Measurements from ENCODE around the gene PIGQ.

DNA sequence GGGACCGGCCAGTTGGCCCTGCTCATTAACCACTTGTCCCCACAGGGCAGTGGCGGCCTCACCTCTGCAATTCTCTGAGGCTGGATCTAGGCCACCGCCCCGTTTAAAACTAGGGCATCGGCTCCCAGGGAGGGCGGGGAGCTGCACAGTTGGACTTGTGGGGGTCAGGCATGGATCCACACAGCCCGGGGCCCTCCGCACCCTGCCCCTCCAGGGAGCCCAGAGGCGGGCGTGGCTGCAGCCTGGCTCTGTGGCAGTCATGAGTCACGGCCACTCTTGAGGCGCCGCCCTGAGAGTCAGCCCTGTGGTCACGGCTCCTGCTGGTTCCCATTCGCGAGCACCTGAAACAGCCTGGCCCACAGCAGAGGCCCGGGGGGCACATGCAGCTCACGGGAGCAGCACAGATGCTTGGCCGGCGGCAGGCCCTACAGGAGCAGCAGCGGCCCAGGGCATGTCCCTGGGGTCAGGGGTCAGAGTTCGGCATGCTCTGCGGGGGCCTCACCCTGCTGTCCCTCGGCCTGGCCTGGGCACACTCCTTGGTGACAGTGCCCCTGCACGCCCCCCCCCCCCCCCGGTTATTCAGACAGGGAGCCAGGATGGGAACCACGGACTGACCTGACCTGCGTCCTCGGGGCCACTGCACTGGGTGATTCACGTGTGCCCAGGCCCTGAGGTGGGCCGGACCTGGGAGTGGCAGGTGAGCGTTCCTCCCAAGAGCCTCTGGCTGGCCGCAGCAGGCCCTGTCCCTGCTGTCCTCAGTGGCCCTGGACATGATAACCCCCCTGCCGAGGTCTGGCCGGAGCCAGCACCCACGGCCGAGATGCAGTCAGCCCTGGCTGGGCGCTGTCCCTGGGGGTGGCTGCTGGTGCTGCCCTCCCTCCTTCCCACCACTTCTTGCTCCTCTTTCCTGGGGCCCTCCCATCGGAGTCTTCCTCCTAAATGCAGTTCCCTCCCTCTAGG is 34.0 kb upstream of the PIGQ start:
- TF ChIP-seq EZH2 (IDR thresholded peaks at IDR 0.05; ENCODE audit: borderline replicate concordance, low read length): no peak
- TF ChIP-seq, protein P1, sequence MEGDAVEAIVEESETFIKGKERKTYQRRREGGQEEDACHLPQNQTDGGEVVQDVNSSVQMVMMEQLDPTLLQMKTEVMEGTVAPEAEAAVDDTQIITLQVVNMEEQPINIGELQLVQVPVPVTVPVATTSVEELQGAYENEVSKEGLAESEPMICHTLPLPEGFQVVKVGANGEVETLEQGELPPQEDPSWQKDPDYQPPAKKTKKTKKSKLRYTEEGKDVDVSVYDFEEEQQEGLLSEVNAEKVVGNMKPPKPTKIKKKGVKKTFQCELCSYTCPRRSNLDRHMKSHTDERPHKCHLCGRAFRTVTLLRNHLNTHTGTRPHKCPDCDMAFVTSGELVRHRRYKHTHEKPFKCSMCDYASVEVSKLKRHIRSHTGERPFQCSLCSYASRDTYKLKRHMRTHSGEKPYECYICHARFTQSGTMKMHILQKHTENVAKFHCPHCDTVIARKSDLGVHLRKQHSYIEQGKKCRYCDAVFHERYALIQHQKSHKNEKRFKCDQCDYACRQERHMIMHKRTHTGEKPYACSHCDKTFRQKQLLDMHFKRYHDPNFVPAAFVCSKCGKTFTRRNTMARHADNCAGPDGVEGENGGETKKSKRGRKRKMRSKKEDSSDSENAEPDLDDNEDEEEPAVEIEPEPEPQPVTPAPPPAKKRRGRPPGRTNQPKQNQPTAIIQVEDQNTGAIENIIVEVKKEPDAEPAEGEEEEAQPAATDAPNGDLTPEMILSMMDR (conservative IDR thresholded peaks at IDR 0.05 in 1 of 2, IDR thresholded peaks at IDR 0.05 in 1 of 2; ENCODE audit: extremely low read depth in 1 of 2, insufficient read depth in 1 of 2, low read depth in 1 of 2, low read length in 2 of 2): no peak

All from mammary epithelial cell (primary cell).